ENCODE measurements around the gene ZNF679. TPM values are rescaled to one million over a fixed set of nuclear protein-coding genes. Genes with fewer than 3 reads are reported as not detected.

Gene ZNF679
- total and polyA plus RNA-seq, 2 of the 13 experiments (the other 11 are each of a cell fraction or from before 2014, with no cell fraction given): not detected

GRCh38 chr7:64307254-64308015 is 79.2 kb downstream of the ZNF679 start (continued):
- TF ChIP-seq ZNF597 (CRISPR knock-in tag; IDR thresholded peaks at IDR 0.05): no peak

- Histone ChIP-seq H3K4me1 (ENCODE audit: insufficient read depth, low read length) (no peaks in the 10 kb centered on the region), H3K9ac (ENCODE audit: insufficient read depth, low read depth, low read length) (no peak overlapping the region), H3K27me3 (ENCODE audit: control insufficient read depth in 1 of 2, insufficient read depth in 2 of 2, low read length in 2 of 2) (no peaks in the 10 kb centered on the region), H3K36me3 (replicated peaks in 1 of 2; ENCODE audit: control insufficient read depth in 1 of 2, insufficient read depth in 2 of 2, low read length in 2 of 2) (no peaks in the 10 kb centered on the region), H3K4me3 (replicated peaks in 1 of 3; ENCODE audit: insufficient read depth in 1 of 3, low read depth in 2 of 3, low read length in 3 of 3) (no peak overlapping the region), H3K27ac (ENCODE audit: extremely low read length, insufficient read depth, low read length) (no peak overlapping the region), H4K20me1 (ENCODE audit: insufficient read depth, low read length) (no peaks in the 10 kb centered on the region), H2AFZ (ENCODE audit: low read length) (no peak overlapping the region), H3K9me3 (ENCODE audit: low read length) (peaks cover 70% of the 10 kb centered on the region), H3K4me2 (ENCODE audit: low read depth, low read length) (no peak overlapping the region), H3K79me2 (ENCODE audit: insufficient read depth, low read length) (no peaks in the 10 kb centered on the region)
- in situ Hi-C loops (cut with HindIII; ENCODE audit: extremely low pct_ligation_motif_present, low pct_unique_long_range_greater_than_20kb): no loop called here
- 55% methylated on average over 7 of the region's 7 CpGs for WGBS (ENCODE audit: low lambda C conversion rate)
- BruUV-seq (replicated peaks): no TSS peak
- ATAC-seq (no peak), DNase-seq (ENCODE audit: low spot score) (no peak), FAIRE-seq (no peak)
- intact Hi-C loops (cut with micrococcal nuclease; ENCODE audit: unreplicated experiment): no loop called here
- POLR2A ChIA-PET: no interaction called here
- CTCF ChIA-PET (ENCODE audit: low intra/inter-chr PET ratio, low total read pairs): no interaction called here
- TF ChIP-seq SNAI1 (CRISPR knock-in tag; IDR thresholded peaks at IDR 0.05; ENCODE audit: borderline replicate concordance): no peak
Observed at GRCh38 chr7:64308016-64308270, 79.7 kb downstream of the ZNF679 start.

DNA sequence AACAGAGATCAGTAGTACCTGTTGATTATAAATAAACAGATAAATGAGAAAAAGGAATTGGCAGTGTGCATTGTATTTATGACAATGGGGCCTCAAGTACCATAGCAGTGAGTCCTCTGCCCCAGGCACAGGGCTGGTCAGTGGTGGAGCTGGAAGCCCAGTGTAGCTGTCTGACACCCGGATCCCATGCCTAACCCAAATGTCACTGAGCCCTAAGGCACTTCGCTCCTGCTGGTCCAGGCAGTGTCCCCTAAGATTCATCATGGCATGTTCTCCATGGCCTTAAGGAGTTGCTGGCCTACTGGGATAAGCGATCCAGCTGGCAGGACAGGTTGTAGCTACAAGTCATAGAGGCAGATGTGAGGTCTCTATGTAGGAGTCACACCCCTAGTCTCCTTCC is 82.2 kb downstream of the ZNF679 start:
- no peak overlapping the region for H3K4me2 ChIP-seq (ENCODE audit: low read depth, low read length)
- WGBS (ENCODE audit: low lambda C conversion rate): no CpG with 5 or more reads among the region's 3 CpGs
- H3K4me1 ChIP-seq (ENCODE audit: insufficient read depth, low read length): no peaks in the 10 kb centered on the region
- H3K27me3 ChIP-seq (ENCODE audit: control insufficient read depth in 1 of 2, insufficient read depth in 2 of 2, low read length in 2 of 2): no peaks in the 10 kb centered on the region
- BruUV-seq (replicated peaks): no TSS peak
- ATAC-seq (no peak), DNase-seq (ENCODE audit: low spot score) (no peak), FAIRE-seq (no peak)
- no peak overlapping the region for H3K9ac ChIP-seq (ENCODE audit: insufficient read depth, low read depth, low read length)
- POLR2A ChIA-PET: no interaction called here
- intact Hi-C loops (cut with micrococcal nuclease; ENCODE audit: unreplicated experiment): no loop called here
- no peak overlapping the region for H3K27ac ChIP-seq (ENCODE audit: extremely low read length, insufficient read depth, low read length)
- no peak overlapping the region for H2AFZ ChIP-seq (ENCODE audit: low read length)
- peaks cover 75% of the 10 kb centered on the region for H3K9me3 ChIP-seq (ENCODE audit: low read length)
- in situ Hi-C loops (cut with HindIII; ENCODE audit: extremely low pct_ligation_motif_present, low pct_unique_long_range_greater_than_20kb): no loop called here
- no peak overlapping the region for H3K4me3 ChIP-seq (replicated peaks in 1 of 3; ENCODE audit: insufficient read depth in 1 of 3, low read depth in 2 of 3, low read length in 3 of 3)
- H3K79me2 ChIP-seq (ENCODE audit: insufficient read depth, low read length): no peaks in the 10 kb centered on the region
- CTCF ChIA-PET (ENCODE audit: low intra/inter-chr PET ratio, low total read pairs): no interaction called here
- no peaks in the 10 kb centered on the region for H3K36me3 ChIP-seq (replicated peaks in 1 of 2; ENCODE audit: control insufficient read depth in 1 of 2, insufficient read depth in 2 of 2, low read length in 2 of 2)
- no peaks in the 10 kb centered on the region for H4K20me1 ChIP-seq (ENCODE audit: insufficient read depth, low read length)
- TF ChIP-seq ZNF276 (CRISPR knock-in tag; IDR thresholded peaks at IDR 0.05; ENCODE audit: low read depth) (no peak), ZNF792 (CRISPR knock-in tag; IDR thresholded peaks at IDR 0.05) (no peak), ZNF205 (CRISPR knock-in tag; IDR thresholded peaks at IDR 0.05) (no peak), THYN1 (CRISPR knock-in tag; IDR thresholded peaks at IDR 0.05; ENCODE audit: borderline replicate concordance, low read depth) (no peak), ZNF7 (CRISPR knock-in tag; IDR thresholded peaks at IDR 0.05) (no peak), NFKB2 (CRISPR knock-in tag; IDR thresholded peaks at IDR 0.05; ENCODE audit: borderline replicate concordance) (no peak), MAFK (conservative IDR thresholded peaks at IDR 0.05 in 1 of 2, IDR thresholded peaks at IDR 0.05 in 1 of 2; ENCODE audit: low read length in 2 of 2) (no peak)
- TF ChIP-seq, protein P1, sequence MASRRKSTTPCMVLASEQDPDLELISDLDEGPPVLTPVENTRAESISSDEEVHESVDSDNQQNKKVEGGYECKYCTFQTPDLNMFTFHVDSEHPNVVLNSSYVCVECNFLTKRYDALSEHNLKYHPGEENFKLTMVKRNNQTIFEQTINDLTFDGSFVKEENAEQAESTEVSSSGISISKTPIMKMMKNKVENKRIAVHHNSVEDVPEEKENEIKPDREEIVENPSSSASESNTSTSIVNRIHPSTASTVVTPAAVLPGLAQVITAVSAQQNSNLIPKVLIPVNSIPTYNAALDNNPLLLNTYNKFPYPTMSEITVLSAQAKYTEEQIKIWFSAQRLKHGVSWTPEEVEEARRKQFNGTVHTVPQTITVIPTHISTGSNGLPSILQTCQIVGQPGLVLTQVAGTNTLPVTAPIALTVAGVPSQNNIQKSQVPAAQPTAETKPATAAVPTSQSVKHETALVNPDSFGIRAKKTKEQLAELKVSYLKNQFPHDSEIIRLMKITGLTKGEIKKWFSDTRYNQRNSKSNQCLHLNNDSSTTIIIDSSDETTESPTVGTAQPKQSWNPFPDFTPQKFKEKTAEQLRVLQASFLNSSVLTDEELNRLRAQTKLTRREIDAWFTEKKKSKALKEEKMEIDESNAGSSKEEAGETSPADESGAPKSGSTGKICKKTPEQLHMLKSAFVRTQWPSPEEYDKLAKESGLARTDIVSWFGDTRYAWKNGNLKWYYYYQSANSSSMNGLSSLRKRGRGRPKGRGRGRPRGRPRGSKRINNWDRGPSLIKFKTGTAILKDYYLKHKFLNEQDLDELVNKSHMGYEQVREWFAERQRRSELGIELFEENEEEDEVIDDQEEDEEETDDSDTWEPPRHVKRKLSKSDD (CRISPR knock-in tag; IDR thresholded peaks at IDR 0.05; ENCODE audit: low read depth): no peak
